Medulla oblongata (tissue), 1 donor: ENCODE data around the gene TREML1.

Experiments used
- DNase-seq: peaks from one replicate; pipeline ENCODE4 v3.0.0-alpha.2; 2015; ENCODE audit errors: extremely low spot score

The TREML1 gene

DNA sequence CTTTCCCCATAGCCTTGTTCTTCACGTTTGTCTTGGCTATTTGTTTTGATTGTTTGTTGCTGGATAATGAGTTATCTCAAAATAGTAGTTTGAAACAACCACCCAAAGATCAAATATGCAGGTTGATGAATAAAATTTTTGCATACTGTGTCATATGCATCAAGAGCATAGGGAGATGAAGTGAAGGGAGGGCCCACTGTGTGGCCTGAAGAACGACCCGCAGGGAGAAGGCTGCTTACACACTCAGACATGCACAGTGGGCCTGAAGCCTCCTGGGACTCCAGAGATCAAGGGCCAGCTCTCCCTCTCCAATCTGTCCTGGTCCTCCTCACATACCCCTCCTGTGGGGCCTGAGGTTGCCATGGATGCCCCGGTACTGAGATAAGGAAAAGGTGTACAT is 25.0 kb upstream of the TREML1 start:
- DNase-seq = no peak

DNA sequence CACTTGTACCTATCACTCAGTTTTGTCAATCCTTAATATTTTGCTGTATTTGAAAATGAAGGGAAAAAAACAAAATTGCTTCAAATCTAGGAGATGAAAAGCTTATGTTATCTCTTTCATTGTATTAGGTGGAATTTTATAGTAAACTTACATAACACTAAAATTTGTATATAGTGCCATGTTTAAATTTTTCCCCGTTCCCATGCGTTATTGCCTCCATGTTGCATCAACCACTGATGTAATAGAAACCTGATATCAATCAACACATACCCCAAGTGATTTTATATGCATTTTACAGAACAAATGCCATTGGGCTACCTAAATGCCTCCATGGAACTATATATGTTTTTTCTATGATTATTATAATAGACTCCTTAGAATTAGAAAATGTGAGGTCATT is 23.5 kb upstream of the TREML1 start:
- DNase-seq = no peak

GRCh38 chr6:41177287-41177686 is 23.1 kb upstream of the TREML1 start:
- DNase-seq = no peak

DNA sequence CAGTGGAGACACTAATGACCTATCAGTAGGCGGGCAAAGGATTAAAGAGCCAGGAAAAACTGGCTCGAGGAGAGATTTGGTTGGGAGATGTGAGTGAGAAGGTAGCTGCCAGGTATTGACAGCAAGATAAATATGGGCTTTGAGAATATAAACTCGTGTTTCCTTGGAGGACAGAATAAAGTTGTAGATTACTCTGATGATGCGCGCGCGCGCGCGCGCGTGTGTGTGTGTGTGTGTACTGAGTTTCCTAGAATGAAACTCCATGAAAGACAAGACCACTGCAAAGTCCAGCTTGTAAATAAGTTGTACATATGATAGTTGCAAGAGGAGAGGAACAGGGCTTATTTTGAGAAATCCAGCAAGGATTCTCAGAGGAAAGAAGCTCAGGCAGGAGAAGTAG is 22.0 kb upstream of the TREML1 start:
- DNase-seq = no peak

GRCh38 chr6:41175084-41175483 is 20.9 kb upstream of the TREML1 start:
- DNase-seq = no peak

- DNase-seq = no peak
Measured at GRCh38 chr6:41174610-41175009, 20.5 kb upstream of the TREML1 start.

DNA sequence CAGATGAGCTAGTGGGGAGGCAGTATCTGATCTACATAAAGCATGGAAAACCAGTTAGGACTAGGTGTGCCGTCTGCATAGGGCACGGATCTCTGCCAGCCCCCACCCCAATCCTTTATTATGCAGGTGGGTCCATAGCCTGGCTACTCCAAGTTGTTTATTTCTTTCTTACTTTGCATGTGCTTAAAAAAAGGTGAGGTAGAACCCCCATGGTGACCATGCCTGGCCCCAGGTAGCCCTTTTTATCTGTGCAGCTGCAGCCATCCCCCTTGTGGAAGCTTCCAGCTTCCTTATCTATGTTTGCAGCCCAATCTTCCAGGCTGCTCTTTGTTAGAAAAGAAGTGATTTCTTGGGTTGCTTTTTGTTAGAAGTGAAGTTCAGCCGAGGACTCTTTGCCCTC is 17.8 kb upstream of the TREML1 start:
- DNase-seq = no peak

- DNase-seq = no peak
Measured at GRCh38 chr6:41170547-41171160, 16.5 kb upstream of the TREML1 start.

- DNase-seq = no peak
Measured at GRCh38 chr6:41167173-41167963, 13.2 kb upstream of the TREML1 start.

DNA sequence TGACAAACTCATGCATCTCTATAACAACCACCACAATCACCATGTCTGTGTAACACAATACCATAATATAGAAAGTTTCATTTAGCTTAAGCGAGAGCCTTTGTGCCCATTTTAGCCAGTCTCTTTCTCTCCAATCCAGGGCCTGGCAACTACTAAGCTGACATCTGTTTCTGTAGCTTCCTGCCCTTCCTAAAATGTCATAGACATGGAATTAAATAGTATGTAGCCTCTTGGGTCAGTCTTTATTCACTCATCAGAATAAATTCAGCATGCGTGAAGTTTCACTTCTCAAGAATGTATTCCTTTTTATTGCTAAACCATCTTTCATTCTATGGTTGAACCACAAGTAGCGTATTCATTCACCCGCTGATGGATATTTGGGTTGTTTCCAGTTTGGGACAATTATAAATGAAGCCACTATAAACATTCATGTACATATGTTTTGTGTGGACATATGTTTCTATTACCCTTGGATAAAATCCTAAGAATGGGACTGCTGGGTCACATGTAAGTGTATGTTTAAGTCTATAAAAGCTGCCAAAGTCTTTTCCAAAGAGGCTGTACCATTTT is 10.5 kb upstream of the TREML1 start:
- DNase-seq = no peak

DNA sequence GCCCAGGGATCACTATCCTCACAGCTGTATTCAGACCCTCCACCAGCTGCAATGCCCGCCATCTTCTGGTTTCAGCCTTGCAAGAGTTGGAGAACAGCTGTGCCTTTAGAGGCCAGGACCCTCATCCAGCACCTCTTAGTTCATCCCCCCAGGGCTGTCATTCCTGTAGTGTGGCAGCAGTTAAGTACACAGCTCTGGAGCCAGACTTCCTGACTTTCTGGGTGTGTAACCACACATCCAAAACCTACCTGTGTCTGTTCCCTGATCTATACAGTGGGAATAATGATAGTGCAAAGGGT is 9.2 kb upstream of the TREML1 start:
- no peak for DNase-seq

DNA sequence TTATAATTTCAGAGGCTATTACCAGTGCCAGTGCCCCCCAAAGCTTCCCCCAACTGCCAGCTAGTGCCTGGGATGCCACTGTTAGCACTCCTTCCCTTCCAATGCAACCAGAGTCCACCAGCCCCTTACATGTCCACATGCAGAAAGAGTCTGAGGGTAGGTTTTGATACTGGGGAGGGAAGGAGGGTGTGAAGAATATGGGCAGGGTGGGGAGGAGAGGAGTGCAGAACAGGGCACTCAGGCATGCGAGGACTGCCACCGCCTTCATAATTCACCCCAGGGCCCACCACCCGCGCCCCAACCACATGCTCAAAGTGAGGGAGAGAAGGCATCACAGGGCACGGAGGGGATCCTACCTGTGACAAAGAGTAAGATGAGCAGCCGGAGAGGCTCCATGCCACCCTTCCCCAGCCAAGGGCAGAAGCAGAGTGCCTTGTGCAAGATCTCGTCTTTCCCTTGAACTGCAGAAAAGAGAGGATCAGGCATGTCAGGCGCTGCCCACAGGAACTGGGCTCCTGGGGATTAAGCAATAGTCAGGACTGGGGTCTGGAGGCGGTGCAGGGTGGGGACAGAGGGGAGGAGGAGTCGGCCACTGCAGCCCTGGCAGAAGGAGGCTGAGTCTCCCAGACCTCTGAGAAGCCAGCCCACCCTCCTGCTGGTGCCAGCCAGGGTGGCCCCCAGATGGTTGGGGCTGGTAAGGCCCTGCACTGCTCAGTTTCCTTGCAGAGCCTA is 8.7 kb upstream of the TREML1 start, which contains the start of gene TREM2:
Gene TREM2 (minus strand): TSS at position 430 of the 732 bp plus-strand sequence. CDS start 34 bp downstream, at position 396.
- DNase-seq = peak; percentile 42

DNA sequence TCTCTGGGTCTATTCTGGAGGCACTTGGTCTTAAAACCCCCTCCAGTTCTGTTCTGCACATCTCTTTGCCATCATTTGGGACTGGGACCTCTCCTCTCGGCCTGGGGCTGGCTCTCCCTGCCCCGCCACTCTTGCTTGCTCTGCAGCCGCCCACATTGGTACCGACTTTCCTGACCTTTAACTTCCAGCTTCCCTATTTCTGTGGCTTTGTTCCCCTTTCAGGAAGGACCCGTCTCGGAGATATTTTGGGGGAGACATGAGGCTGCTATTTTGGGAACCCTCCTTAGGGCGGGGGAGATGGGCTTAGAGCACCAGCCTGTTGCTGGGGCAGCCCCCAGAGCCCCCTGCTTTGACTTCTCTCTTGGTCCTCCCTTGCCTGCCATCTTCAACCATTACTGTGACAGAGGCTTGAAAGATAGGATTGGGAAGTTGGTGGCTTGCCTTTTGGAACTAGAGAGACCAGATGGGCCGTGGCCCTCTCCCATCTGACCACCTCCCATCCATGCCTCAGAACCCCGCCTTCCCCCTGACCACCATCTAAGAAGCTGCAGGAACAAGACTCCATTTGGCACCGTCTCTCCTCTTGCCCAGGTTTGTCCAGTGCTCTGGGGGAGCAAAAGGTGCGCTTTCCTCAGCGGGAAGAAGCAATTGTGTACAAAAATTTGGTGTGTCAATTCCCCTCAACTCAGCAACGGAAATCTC is 7.9 kb upstream of the TREML1 start:
- peak; percentile 84 for DNase-seq

DNA sequence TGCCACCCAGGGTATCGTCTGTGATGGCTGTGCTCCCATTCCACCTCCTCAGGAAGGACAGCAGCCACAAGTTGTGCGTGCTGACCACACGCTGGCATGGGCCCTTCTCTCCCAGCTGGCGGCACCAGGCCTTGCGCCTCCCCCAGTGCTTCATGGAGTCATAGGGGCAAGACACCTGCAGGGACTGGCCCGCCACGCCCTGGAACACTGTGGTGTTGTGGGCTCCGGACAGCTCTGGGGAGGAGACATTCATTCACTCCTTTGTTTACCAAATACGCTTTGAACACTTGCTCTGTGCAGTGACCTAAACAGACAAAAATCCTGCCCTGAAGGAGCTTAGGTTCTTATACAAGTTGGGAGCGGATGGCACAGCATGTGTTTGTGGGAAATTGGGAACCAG is 7.2 kb upstream of the TREML1 start:
- no peak for DNase-seq

DNA sequence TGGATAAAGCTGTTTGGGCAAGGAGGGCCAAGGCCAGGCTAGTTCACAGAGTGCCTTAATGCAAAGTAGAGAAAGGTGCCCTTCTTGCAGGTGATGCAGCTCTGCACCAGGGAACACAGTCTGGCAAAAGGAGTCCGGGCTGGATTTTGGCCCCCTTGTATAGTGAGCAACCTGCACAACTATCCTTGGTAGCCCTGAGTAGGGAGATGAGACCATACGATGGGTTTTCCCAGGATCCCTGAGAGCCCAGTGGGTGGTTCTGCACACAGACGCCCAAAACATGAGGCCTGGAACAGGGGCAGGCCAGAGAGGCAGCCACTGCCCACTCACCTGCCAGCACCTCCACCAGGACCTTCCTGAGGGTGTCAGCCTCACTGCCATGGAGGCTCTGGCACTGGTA is 6.8 kb upstream of the TREML1 start:
- no peak for DNase-seq

GRCh38 chr6:41159415-41160082 is 5.4 kb upstream of the TREML1 start:
- DNase-seq = no peak

DNA sequence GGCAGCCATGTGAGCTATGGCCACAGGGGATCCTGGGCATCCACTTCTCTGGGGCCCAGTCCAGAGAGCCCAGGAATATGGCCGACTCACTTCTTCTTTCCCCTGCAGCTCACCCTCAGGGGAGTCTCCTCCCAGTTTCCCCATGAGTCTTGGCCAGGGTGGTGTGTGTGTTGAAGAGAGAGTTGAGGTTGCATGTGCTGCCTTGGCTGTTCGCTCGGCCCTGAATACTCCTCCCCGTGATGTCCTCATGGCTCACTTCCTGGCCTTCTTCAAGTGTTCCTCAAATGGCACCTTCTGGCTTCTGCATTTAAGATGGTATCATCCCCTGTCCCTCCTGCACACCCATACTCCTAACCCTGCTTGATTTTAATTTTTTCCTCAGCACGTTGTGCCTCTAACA is 3.2 kb upstream of the TREML1 start:
- DNase-seq = peak; percentile 71

DNA sequence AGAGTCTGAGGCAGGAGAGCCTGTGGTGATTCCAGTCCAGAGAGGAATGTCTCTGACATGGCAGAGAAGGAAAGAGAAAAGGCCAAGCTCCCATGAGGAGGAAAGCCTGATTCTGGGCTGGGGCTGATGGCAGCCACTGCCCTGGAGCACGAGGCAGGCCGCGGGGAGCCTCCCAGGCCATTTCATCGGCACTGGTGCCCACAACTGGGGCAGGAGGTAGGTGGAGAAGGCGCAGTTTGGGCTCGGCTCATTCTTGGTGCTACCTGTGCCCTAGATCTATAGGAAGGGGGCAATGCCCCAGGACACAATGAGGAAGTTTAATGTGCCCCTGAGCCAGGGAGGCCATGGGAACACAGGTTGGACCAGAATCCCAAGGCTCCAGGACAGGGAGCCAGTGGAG is 2.6 kb upstream of the TREML1 start:
- DNase-seq = no peak

DNA sequence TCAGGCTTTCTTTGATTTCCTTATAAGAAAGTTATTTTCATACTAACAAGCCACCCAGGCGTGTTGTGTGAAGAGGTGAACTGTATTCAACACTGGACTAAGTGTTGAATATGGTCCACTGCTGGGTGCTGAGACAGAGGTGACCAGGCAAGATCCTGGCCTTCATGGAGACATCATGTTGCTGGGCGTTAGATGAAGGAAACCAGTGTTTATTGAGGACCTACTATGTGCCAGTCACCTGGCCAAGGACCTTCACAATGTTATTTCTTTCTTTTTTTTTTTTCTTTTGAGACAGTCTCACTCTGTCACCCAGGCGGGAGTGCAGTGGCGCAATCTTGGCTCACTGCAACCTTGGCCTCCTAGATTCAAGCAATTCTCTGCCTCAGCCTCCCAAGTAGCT is 1.9 kb upstream of the TREML1 start:
- no peak for DNase-seq

- DNase-seq = no peak
Measured at GRCh38 chr6:41155132-41155805, 1.1 kb upstream of the TREML1 start.

DNA sequence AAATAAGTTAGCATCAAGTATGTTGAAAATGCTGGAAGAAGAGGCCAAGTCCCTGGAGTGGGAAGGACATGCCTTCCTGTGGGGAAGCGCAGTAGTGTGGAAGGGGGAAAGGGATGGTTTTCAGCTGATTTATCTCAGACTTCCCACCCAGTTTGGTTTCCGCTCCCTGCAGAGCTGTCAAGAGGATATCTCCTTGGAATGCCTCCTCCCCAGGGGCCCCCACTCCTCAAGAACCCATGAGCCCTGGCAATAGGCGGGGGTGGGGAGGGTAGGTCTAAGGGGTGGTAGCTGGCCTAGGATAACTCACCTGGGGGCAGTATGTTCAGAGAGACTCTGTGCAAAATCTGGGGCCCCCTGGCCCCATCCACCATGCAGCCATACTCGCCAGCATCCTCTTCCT is 696 bp downstream of the TREML1 start:
- no peak for DNase-seq
